DND-41 (cell line): ENCODE measurements around the gene PRRC2C.

ENCODE experiments used
- ATAC-seq: fragments of 200-7000 bp; cut with Tn5 transposase; 3 replicates; pipeline ENCODE4 v1.9.1; 2021; ENCODE audit warnings: low read depth; ENCODE audit not compliant: insufficient read depth
- DNase-seq: peaks from one replicate; pipeline ENCODE4 v3.0.0-alpha.2; 2020
- H2AFZ ChIP-seq: 2 replicates; pipeline ENCODE4 v1.6.0; 2012; ENCODE audit warnings: low read depth, low read length
- H3K27ac ChIP-seq: 2 replicates; pipeline ENCODE4 v1.5.1; 2012; ENCODE audit warnings: low read length, inconsistent platforms
- H3K27me3 ChIP-seq: fragments of 200-600 bp; sonication (generic); 2 replicates; pipeline ENCODE4 v1.6.0; 2012; ENCODE audit warnings: low read length, mild to moderate bottlenecking, inconsistent platforms; ENCODE audit not compliant: insufficient read depth, poor library complexity
- H3K36me3 ChIP-seq: 2 replicates; pipeline ENCODE4 v1.5.1; 2012; ENCODE audit warnings: low read length, inconsistent platforms; ENCODE audit not compliant: insufficient read depth
- H3K4me1 ChIP-seq: 2 replicates; pipeline ENCODE4 v1.5.1; 2012; ENCODE audit warnings: mild to moderate bottlenecking, low read length; ENCODE audit not compliant: insufficient read depth
- H3K4me2 ChIP-seq: 2 replicates; pipeline ENCODE4 v1.6.0; 2012; ENCODE audit warnings: mild to moderate bottlenecking, moderate library complexity, low read length, inconsistent platforms; ENCODE audit not compliant: insufficient read depth
- H3K4me3 ChIP-seq, 2 experiments: fragments of 200-600 bp in 1 of 2; shearing (Covaris generic) in 1 of 2; 2 replicates each; pipeline ENCODE4 v1.5.1; 2012 to 2016; ENCODE audit warnings: inconsistent platforms in 2 of 2, low read length in 2 of 2, mild to moderate bottlenecking in 2 of 2, low read depth in 1 of 2, moderate library complexity in 1 of 2
- H3K79me2 ChIP-seq: 2 replicates; pipeline ENCODE4 v1.6.0; 2012; ENCODE audit warnings: low read length, inconsistent platforms; ENCODE audit not compliant: insufficient read depth
- H3K9ac ChIP-seq: 2 replicates; pipeline ENCODE4 v1.6.0; 2012; ENCODE audit warnings: low read depth, mild to moderate bottlenecking, inconsistent platforms, low read length, moderate library complexity
- H3K9me3 ChIP-seq: 2 replicates; pipeline ENCODE4 v1.5.1; 2012; ENCODE audit warnings: low read length, moderate library complexity, mild to moderate bottlenecking, inconsistent platforms; ENCODE audit not compliant: insufficient read depth, severe bottlenecking
- H4K20me1 ChIP-seq: 2 replicates; pipeline ENCODE4 v1.6.0; 2012; ENCODE audit warnings: low read length; ENCODE audit not compliant: insufficient read depth
- CTCF ChIP-seq: IDR thresholded peaks from 2 replicates; pipeline ENCODE4 v1.5.1; 2012; ENCODE audit warnings: borderline replicate concordance, low read length, moderate library complexity, mild to moderate bottlenecking; ENCODE audit not compliant: poor library complexity, severe bottlenecking; ENCODE audit errors: extremely low read depth
- EZH2 ChIP-seq: IDR thresholded peaks from 3 replicates; pipeline ENCODE4 v1.6.1; 2012; ENCODE audit warnings: borderline replicate concordance, low read depth, mild to moderate bottlenecking, moderate library complexity, low read length, inconsistent platforms; ENCODE audit not compliant: severe bottlenecking

Gene PRRC2C

GRCh38 chr1:171500803-171501202 is 15.5 kb downstream of the PRRC2C start:
- peaks cover 5% of the 10 kb centered on the region; the same call in 1 of the 2 replicates for H3K4me1 ChIP-seq
- H3K27me3 ChIP-seq, result no peaks in the 10 kb centered on the region
- no peak overlapping the region for H3K4me2 ChIP-seq
- H3K4me3 ChIP-seq, result no peak overlapping the region
- DNase-seq, result no peak
- peaks cover 96% of the 10 kb centered on the region for H4K20me1 ChIP-seq
- no peak overlapping the region for H2AFZ ChIP-seq
- no peaks in the 10 kb centered on the region for H3K9me3 ChIP-seq
- no peak overlapping the region for H3K9ac ChIP-seq
- H3K36me3 ChIP-seq, result peaks cover 18% of the 10 kb centered on the region
- TF ChIP-seq EZH2 (no peak), CTCF (no peak)
- ATAC-seq, result no peak
- H3K79me2 ChIP-seq, result peaks cover 100% of the 10 kb centered on the region
- H3K27ac ChIP-seq, result no peak overlapping the region

- ATAC-seq, result no peak
- TF ChIP-seq EZH2 (no peak), CTCF (no peak)
These were observed 16.1 kb downstream of the PRRC2C start for GRCh38 chr1:171501305-171502024.

GRCh38 chr1:171506525-171507304 is 21.4 kb downstream of the PRRC2C start:
- H3K9ac ChIP-seq, result no peak overlapping the region
- H3K79me2 ChIP-seq, result peaks cover 100% of the 10 kb centered on the region
- no peak overlapping the region for H3K4me2 ChIP-seq
- peaks cover 95% of the 10 kb centered on the region for H4K20me1 ChIP-seq
- TF ChIP-seq CTCF (no peak), EZH2 (no peak)
- no peak overlapping the region for H2AFZ ChIP-seq
- no peak overlapping the region for H3K4me3 ChIP-seq
- no peaks in the 10 kb centered on the region for H3K27me3 ChIP-seq
- peak; percentile 67 for ATAC-seq
- DNase-seq, result peak; percentile 28
- no peak overlapping the region for H3K27ac ChIP-seq
- peaks cover 4% of the 10 kb centered on the region; the same call in 1 of the 2 replicates for H3K36me3 ChIP-seq
- H3K4me1 ChIP-seq, result peaks cover 9% of the 10 kb centered on the region; the same call in 1 of the 2 replicates
- H3K9me3 ChIP-seq, result no peaks in the 10 kb centered on the region

More at GRCh38 chr1:171501305-171502024, 16.1 kb downstream of the PRRC2C start:
- Histone ChIP-seq H2AFZ (no peak overlapping the region), H3K27ac (no peak overlapping the region), H3K4me2 (no peak overlapping the region), H3K4me1 (peaks cover 9% of the 10 kb centered on the region; the same call in 1 of the 2 replicates), H3K36me3 (peaks cover 18% of the 10 kb centered on the region), H3K27me3 (no peaks in the 10 kb centered on the region), H3K9ac (no peak overlapping the region), H3K9me3 (no peaks in the 10 kb centered on the region), H3K4me3 (no peak overlapping the region), H3K79me2 (peaks cover 100% of the 10 kb centered on the region), H4K20me1 (peaks cover 96% of the 10 kb centered on the region)
- no peak for DNase-seq
